Ectodermal cell (in vitro differentiated cells): ENCODE results near the gene SMCHD1.
"Not testable (repeated sequence)": the region's sequence is repeated elsewhere in the genome, so short reads cannot be mapped to it uniquely, and the experiment has no call there.

Experiments used
- H3K27ac ChIP-seq: 2 replicates; pipeline ENCODE4 v1.7.0; 2013; ENCODE audit warnings: mild to moderate bottlenecking, low read depth, low read length; ENCODE audit not compliant: insufficient read depth, poor library complexity, severe bottlenecking
- H3K27me3 ChIP-seq: 2 replicates; pipeline ENCODE4 v1.7.0; 2013; ENCODE audit warnings: mild to moderate bottlenecking, low read length; ENCODE audit not compliant: insufficient read depth, control insufficient read depth, poor library complexity, severe bottlenecking
- H3K36me3 ChIP-seq: one replicate; pipeline ENCODE4 v1.7.0; 2013; ENCODE audit warnings: low read length; ENCODE audit not compliant: control insufficient read depth, insufficient read depth
- H3K4me1 ChIP-seq: one replicate; pipeline ENCODE4 v1.7.0; 2013; ENCODE audit warnings: low read length; ENCODE audit not compliant: control insufficient read depth, insufficient read depth
- H3K4me3 ChIP-seq: 2 replicates; pipeline ENCODE4 v1.7.0; 2013; ENCODE audit warnings: low read depth, low read length, control low read depth; ENCODE audit not compliant: insufficient read depth
- H3K9me3 ChIP-seq: 2 replicates; pipeline ENCODE4 v1.7.0; 2013; ENCODE audit warnings: mild to moderate bottlenecking, low read length, moderate library complexity; ENCODE audit not compliant: control insufficient read depth
- WGBS, 2 experiments: methylation state at CpG; one replicate each; pipeline ENCODE4 v1.1.7; 2013; ENCODE audit warnings: missing lambda C conversion rate in 2 of 2; 5-methylcytosine and 5-hydroxymethylcytosine counted together

The SMCHD1 gene

GRCh38 chr18:2846636-2847316 is 191.2 kb downstream of the SMCHD1 start, which contains the start of gene EMILIN2:
EMILIN2 (plus strand) TSS chr18:2847006; CDS start chr18:2847189, 183 bp downstream.
- Histone ChIP-seq H3K4me1 (peaks cover 7% of the 10 kb centered on the region), H3K36me3 (no peaks in the 10 kb centered on the region), H3K27ac (no peak within 1 kb of the TSS), H3K4me3 (peak within 1 kb of the TSS; percentile 50), H3K9me3 (no peaks in the 10 kb centered on the region), H3K27me3 (peaks cover 61% of the 10 kb centered on the region)
- WGBS, 2 experiments: 0 to 1% methylated on average over 80 of the region's 80 CpGs

- Histone ChIP-seq H3K36me3 (no peaks in the 10 kb centered on the region), H3K27ac (no peak overlapping the region), H3K27me3 (peaks cover 61% of the 10 kb centered on the region), H3K4me1 (peaks cover 7% of the 10 kb centered on the region), H3K4me3 (peak overlapping the region; percentile 50), H3K9me3 (no peaks in the 10 kb centered on the region)
- WGBS, 2 experiments: 1% methylated on average over 80 of the region's 80 CpGs
These were observed 192.1 kb downstream of the SMCHD1 start for GRCh38 chr18:2847317-2848246.

GRCh38 chr18:2848247-2849246 is 193.0 kb downstream of the SMCHD1 start:
- 61 to 63% methylated on average over 15 to 17 of the region's 17 CpGs for WGBS, 2 experiments
- Histone ChIP-seq H3K27ac (no peak overlapping the region), H3K4me1 (peaks cover 7% of the 10 kb centered on the region), H3K9me3 (no peaks in the 10 kb centered on the region), H3K27me3 (peaks cover 61% of the 10 kb centered on the region), H3K4me3 (peak overlapping the region; percentile 50), H3K36me3 (no peaks in the 10 kb centered on the region)

- H3K9me3 ChIP-seq: no peaks in the 10 kb centered on the region
- H3K27me3 ChIP-seq: peaks cover 40% of the 10 kb centered on the region
- no peaks in the 10 kb centered on the region for H3K36me3 ChIP-seq
- peaks cover 16% of the 10 kb centered on the region for H3K4me1 ChIP-seq
- H3K4me3 ChIP-seq: no peak overlapping the region
- no peak overlapping the region for H3K27ac ChIP-seq
- WGBS, 2 experiments: 93 to 96% methylated on average over 2 of the region's 2 CpGs
These were observed 195.3 kb downstream of the SMCHD1 start for GRCh38 chr18:2850816-2851215.

GRCh38 chr18:2851771-2852170 is 196.2 kb downstream of the SMCHD1 start:
- 89 to 92% methylated on average over 7 to 8 of the region's 8 CpGs for WGBS, 2 experiments

GRCh38 chr18:2852460-2852859 is 196.9 kb downstream of the SMCHD1 start:
- H3K9me3 ChIP-seq, H3K36me3 ChIP-seq, H3K4me3 ChIP-seq, H3K27ac ChIP-seq: not testable (repeated sequence)
- H3K27me3 ChIP-seq: peaks cover 23% of the 10 kb centered on the region
- H3K4me1 ChIP-seq: peaks cover 13% of the 10 kb centered on the region
- 88 to 95% methylated on average over 12 of the region's 12 CpGs for WGBS, 2 experiments

More at GRCh38 chr18:2851771-2852170, 196.2 kb downstream of the SMCHD1 start:
- Histone ChIP-seq H3K4me3 (no peak overlapping the region), H3K27me3 (peaks cover 30% of the 10 kb centered on the region), H3K9me3 (no peaks in the 10 kb centered on the region), H3K4me1 (peaks cover 13% of the 10 kb centered on the region), H3K36me3 (no peaks in the 10 kb centered on the region), H3K27ac (no peak overlapping the region)

- Histone ChIP-seq H3K36me3 (no peaks in the 10 kb centered on the region), H3K27ac (no peak overlapping the region), H3K27me3 (peaks cover 14% of the 10 kb centered on the region), H3K4me1 (peaks cover 13% of the 10 kb centered on the region), H3K4me3 (no peak overlapping the region), H3K9me3 (no peaks in the 10 kb centered on the region)
- 93% methylated on average over 18 of the region's 18 CpGs for WGBS, 2 experiments
These were observed 197.8 kb downstream of the SMCHD1 start for GRCh38 chr18:2853173-2853925.

- no peak overlapping the region for H3K27ac ChIP-seq
- H3K4me1 ChIP-seq: peaks cover 9% of the 10 kb centered on the region
- H3K9me3 ChIP-seq: no peaks in the 10 kb centered on the region
- H3K36me3 ChIP-seq: no peaks in the 10 kb centered on the region
- peaks cover 7% of the 10 kb centered on the region for H3K27me3 ChIP-seq
- no peak overlapping the region for H3K4me3 ChIP-seq
- 77 to 87% methylated on average over 6 to 7 of the region's 7 CpGs for WGBS, 2 experiments
These were observed 198.6 kb downstream of the SMCHD1 start for GRCh38 chr18:2853926-2854664.
